Activated naive CD8-positive, alpha-beta T cell treated with anti-CD3 and anti-CD28 coated beads for 36 hours (primary cell): ENCODE measurements around the gene LUZP2. TPM values are rescaled to one million over a fixed set of nuclear protein-coding genes. Genes with fewer than 3 reads are reported as not detected.

ENCODE experiments used
- DNase-seq: peaks from one replicate; pipeline ENCODE4 v3.0.0; 2021
- H3K27ac Mint-ChIP-seq: one replicate; pipeline ENCODE4 v1.8.0; 2022; ENCODE audit warnings: mild to moderate bottlenecking, moderate library complexity, mixed read lengths
- H3K27me3 Mint-ChIP-seq: one replicate; pipeline ENCODE4 v1.8.0; 2022; ENCODE audit warnings: mild to moderate bottlenecking, mixed read lengths
- H3K36me3 Mint-ChIP-seq: one replicate; pipeline ENCODE4 v1.8.0; 2021; ENCODE audit warnings: mild to moderate bottlenecking, mixed read lengths
- H3K4me1 Mint-ChIP-seq: one replicate; pipeline ENCODE4 v1.8.0; 2021; ENCODE audit warnings: mixed read lengths
- H3K4me3 Mint-ChIP-seq: one replicate; pipeline ENCODE4 v1.8.0; 2022; ENCODE audit warnings: mild to moderate bottlenecking, moderate library complexity, mixed read lengths
- H3K9me3 Mint-ChIP-seq: one replicate; pipeline ENCODE4 v1.8.0; 2022; ENCODE audit warnings: mixed read lengths
- total RNA-seq, 2 experiments: library from RNA; stranded (reverse); gene quantifications; one replicate each; pipeline ENCODE4 v1.2.3, GENCODE V29; 2021

The LUZP2 gene
- total RNA-seq, 2 experiments from 2014 or later, result not detected

GRCh38 chr11:24516638-24517037 lies 19.8 kb downstream of the LUZP2 start:
- no peak for DNase-seq
- no peaks in the 10 kb centered on the region for H3K36me3 Mint-ChIP-seq
- no peaks in the 10 kb centered on the region for H3K4me1 Mint-ChIP-seq
- H3K27me3 Mint-ChIP-seq, result no peaks in the 10 kb centered on the region
- H3K4me3 Mint-ChIP-seq, result no peak overlapping the region
- H3K27ac Mint-ChIP-seq, result no peak overlapping the region
- H3K9me3 Mint-ChIP-seq, result peaks cover 2% of the 10 kb centered on the region

DNA sequence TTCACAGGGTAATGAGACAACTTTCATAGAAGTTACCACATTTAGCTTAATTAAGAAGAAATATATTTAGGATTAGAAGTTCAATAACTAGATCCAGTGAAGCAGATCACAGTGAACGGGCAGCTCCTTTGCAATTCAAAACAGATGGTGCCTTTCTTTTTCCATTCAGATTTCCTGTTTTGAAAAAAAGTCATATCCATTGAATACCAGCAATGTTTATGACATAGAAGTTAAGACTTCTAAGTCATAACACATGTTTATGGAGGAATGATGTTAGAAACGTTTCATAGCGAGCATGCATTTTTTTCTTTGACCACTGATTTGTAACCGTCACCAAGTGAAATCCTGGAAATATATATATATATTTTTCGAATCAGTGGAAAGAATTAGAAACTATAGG lies 24.7 kb downstream of the LUZP2 start:
- Mint-ChIP-seq H3K36me3 (no peaks in the 10 kb centered on the region), H3K27me3 (no peaks in the 10 kb centered on the region), H3K27ac (no peak overlapping the region), H3K9me3 (no peaks in the 10 kb centered on the region), H3K4me3 (no peak overlapping the region), H3K4me1 (no peaks in the 10 kb centered on the region)
- DNase-seq, result no peak

DNA sequence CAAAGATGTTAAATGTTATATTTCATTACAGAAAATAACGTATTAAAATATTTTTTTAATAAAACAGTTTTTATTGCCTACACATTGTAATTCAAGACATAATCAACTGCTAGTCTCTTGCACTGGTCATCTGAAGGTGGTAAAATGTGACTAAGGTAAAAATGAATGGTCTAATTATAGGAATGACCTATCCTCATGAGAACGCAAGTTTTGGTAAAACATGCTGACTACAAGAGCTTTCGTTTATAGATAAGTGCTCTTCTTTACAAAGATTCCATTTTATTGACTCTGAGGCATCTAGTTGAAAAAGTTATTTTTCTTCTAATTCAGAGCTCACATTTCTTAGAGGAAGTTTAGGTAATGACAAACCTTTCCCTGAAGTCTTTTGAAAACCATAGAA lies 27.3 kb downstream of the LUZP2 start:
- H3K4me3 Mint-ChIP-seq, result no peak overlapping the region
- peaks cover 2% of the 10 kb centered on the region for H3K9me3 Mint-ChIP-seq
- no peak for DNase-seq
- no peak overlapping the region for H3K27ac Mint-ChIP-seq
- H3K27me3 Mint-ChIP-seq, result no peaks in the 10 kb centered on the region
- no peaks in the 10 kb centered on the region for H3K36me3 Mint-ChIP-seq
- no peaks in the 10 kb centered on the region for H3K4me1 Mint-ChIP-seq

DNA sequence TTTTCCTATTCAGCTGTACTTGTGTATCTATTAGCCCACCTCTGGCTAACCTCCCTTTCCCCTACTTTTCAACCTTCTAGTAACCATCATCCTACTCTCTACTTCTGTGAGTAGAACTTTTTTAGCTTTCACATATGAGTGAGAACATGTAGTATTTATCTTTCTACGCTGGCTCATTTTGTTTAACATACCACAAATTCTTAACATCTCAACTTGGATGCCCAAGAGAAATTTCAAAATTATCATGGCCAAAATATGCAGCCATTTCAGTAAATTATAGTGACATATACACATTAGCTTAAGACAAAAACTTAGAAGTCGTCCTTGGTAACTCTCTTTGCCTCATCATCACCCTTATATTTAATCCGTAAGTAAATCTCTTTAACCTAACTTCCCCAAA lies 34.7 kb downstream of the LUZP2 start:
- no peaks in the 10 kb centered on the region for H3K36me3 Mint-ChIP-seq
- no peak for DNase-seq
- peaks cover 2% of the 10 kb centered on the region for H3K9me3 Mint-ChIP-seq
- no peak overlapping the region for H3K4me3 Mint-ChIP-seq
- H3K4me1 Mint-ChIP-seq, result no peaks in the 10 kb centered on the region
- no peaks in the 10 kb centered on the region for H3K27me3 Mint-ChIP-seq
- no peak overlapping the region for H3K27ac Mint-ChIP-seq

DNA sequence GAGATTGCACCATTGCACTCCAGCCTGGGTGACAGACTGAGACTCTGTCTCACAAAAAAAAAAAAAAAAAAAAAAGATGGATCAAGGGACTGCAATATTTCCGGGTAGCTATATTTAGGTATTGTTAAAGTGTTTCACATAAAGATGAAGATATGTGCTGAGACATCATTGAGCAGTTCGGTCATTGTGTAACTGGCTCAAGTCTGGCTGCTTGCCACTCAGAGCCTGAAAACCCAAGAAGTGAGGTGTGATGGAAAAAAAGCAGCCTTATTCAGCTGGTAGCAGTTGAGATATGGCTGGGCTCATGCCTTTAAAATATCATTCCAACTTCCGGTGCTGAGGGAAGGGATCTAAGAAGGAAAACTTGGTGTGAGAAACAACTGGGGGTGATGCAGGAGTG lies 46.9 kb downstream of the LUZP2 start:
- no peaks in the 10 kb centered on the region for H3K4me1 Mint-ChIP-seq
- no peak for DNase-seq
- no peak overlapping the region for H3K4me3 Mint-ChIP-seq
- H3K27ac Mint-ChIP-seq, result no peak overlapping the region
- H3K9me3 Mint-ChIP-seq, result peaks cover 10% of the 10 kb centered on the region
- H3K27me3 Mint-ChIP-seq, result no peaks in the 10 kb centered on the region
- no peaks in the 10 kb centered on the region for H3K36me3 Mint-ChIP-seq

GRCh38 chr11:24556693-24557092 lies 59.8 kb downstream of the LUZP2 start:
- Mint-ChIP-seq H3K27me3 (no peaks in the 10 kb centered on the region), H3K4me3 (no peak overlapping the region), H3K36me3 (no peaks in the 10 kb centered on the region), H3K9me3 (no peaks in the 10 kb centered on the region), H3K4me1 (no peaks in the 10 kb centered on the region), H3K27ac (no peak overlapping the region)
- no peak for DNase-seq

DNA sequence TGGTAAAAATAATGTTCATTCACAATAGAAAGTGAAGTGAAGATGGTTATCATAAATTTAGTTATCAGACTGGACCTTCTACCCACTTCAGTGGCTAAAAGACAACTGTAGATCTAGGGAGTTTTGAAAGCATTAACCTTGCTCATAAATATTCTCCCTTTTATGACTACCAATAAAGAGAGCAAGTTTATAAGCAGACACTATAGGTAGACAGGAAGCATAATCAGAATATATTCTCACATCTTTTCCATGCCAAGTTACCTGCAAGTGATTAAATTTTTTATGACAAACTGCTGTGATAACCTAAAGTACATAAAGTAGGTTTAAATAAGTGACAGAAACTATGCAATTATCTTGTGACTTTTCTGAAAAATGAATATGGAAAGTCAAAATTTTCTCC lies 62.5 kb downstream of the LUZP2 start:
- Mint-ChIP-seq H3K4me3 (no peak overlapping the region), H3K4me1 (no peaks in the 10 kb centered on the region), H3K27ac (no peak overlapping the region), H3K36me3 (no peaks in the 10 kb centered on the region), H3K27me3 (no peaks in the 10 kb centered on the region), H3K9me3 (no peaks in the 10 kb centered on the region)
- no peak for DNase-seq

DNA sequence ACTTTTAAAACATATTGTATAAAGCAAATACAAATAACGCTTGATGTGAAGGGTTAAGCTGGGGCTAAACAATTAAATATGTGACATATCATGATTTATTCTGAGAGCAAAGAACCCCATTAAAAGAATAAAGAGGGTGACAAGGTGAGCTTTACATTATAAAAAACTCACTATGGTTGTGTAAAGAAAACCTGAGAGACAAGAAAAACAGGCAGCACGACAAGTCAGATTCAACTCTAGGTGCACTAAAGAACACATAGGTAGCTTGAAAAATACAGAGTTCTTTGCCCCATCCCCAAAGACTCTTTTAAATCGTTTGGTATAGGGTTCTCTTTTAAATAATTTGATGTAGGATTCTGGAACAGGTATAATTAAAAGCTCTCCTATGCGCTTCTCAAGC lies 63.5 kb downstream of the LUZP2 start:
- no peaks in the 10 kb centered on the region for H3K27me3 Mint-ChIP-seq
- no peaks in the 10 kb centered on the region for H3K4me1 Mint-ChIP-seq
- H3K4me3 Mint-ChIP-seq, result no peak overlapping the region
- no peaks in the 10 kb centered on the region for H3K36me3 Mint-ChIP-seq
- DNase-seq, result no peak
- H3K27ac Mint-ChIP-seq, result no peak overlapping the region
- no peaks in the 10 kb centered on the region for H3K9me3 Mint-ChIP-seq

- DNase-seq, result no peak
- Mint-ChIP-seq H3K36me3 (no peaks in the 10 kb centered on the region), H3K4me3 (no peak overlapping the region), H3K4me1 (peaks cover 2% of the 10 kb centered on the region), H3K27me3 (no peaks in the 10 kb centered on the region), H3K27ac (no peak overlapping the region), H3K9me3 (no peaks in the 10 kb centered on the region)
Observed at GRCh38 chr11:24567380-24567779, 70.5 kb downstream of the LUZP2 start.

GRCh38 chr11:24572376-24572775 lies 75.5 kb downstream of the LUZP2 start:
- Mint-ChIP-seq H3K27ac (no peak overlapping the region), H3K9me3 (peaks cover 1% of the 10 kb centered on the region), H3K36me3 (no peaks in the 10 kb centered on the region), H3K4me1 (peaks cover under 1% of the 10 kb centered on the region), H3K4me3 (no peak overlapping the region), H3K27me3 (no peaks in the 10 kb centered on the region)
- DNase-seq, result no peak

DNA sequence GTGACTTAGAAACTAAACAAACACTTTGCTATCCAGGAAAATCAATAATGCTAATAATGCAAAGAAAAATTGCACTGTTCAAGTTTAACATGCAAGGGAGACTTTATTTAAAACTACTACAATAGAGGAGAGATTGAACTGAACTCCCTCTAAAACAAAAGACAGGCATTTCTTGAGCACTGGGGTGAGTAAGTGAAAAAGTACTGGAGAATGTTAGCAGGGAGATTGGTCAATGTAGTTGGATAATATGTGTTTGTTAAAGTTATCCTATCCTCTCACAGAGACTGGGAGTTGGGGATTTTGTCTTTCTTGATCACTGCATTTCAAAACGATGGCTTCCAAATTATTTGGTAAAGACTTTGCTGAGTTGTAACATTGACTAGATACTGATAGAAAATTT lies 77.6 kb downstream of the LUZP2 start:
- Mint-ChIP-seq H3K4me3 (no peak overlapping the region), H3K27ac (no peak overlapping the region), H3K27me3 (no peaks in the 10 kb centered on the region), H3K4me1 (no peaks in the 10 kb centered on the region), H3K9me3 (peaks cover 1% of the 10 kb centered on the region), H3K36me3 (no peaks in the 10 kb centered on the region)
- DNase-seq, result no peak

- Mint-ChIP-seq H3K4me1 (no peaks in the 10 kb centered on the region), H3K27me3 (no peaks in the 10 kb centered on the region), H3K4me3 (no peak overlapping the region), H3K27ac (no peak overlapping the region), H3K9me3 (peaks cover 1% of the 10 kb centered on the region), H3K36me3 (no peaks in the 10 kb centered on the region)
- DNase-seq, result no peak
Observed at GRCh38 chr11:24575392-24575791, 78.5 kb downstream of the LUZP2 start.

GRCh38 chr11:24585192-24585591 lies 88.3 kb downstream of the LUZP2 start:
- DNase-seq, result no peak
- Mint-ChIP-seq H3K4me1 (no peaks in the 10 kb centered on the region), H3K36me3 (no peaks in the 10 kb centered on the region), H3K27me3 (no peaks in the 10 kb centered on the region), H3K4me3 (no peak overlapping the region), H3K9me3 (peaks cover 3% of the 10 kb centered on the region), H3K27ac (no peak overlapping the region)

GRCh38 chr11:24587635-24588034 lies 90.8 kb downstream of the LUZP2 start:
- no peaks in the 10 kb centered on the region for H3K4me1 Mint-ChIP-seq
- H3K36me3 Mint-ChIP-seq, result no peaks in the 10 kb centered on the region
- no peak overlapping the region for H3K4me3 Mint-ChIP-seq
- no peak for DNase-seq
- no peak overlapping the region for H3K27ac Mint-ChIP-seq
- H3K27me3 Mint-ChIP-seq, result no peaks in the 10 kb centered on the region
- peaks cover under 1% of the 10 kb centered on the region for H3K9me3 Mint-ChIP-seq

GRCh38 chr11:24588081-24588480 lies 91.2 kb downstream of the LUZP2 start:
- DNase-seq, result no peak
- Mint-ChIP-seq H3K27ac (no peak overlapping the region), H3K9me3 (no peaks in the 10 kb centered on the region), H3K27me3 (no peaks in the 10 kb centered on the region), H3K36me3 (no peaks in the 10 kb centered on the region), H3K4me1 (no peaks in the 10 kb centered on the region), H3K4me3 (no peak overlapping the region)

DNA sequence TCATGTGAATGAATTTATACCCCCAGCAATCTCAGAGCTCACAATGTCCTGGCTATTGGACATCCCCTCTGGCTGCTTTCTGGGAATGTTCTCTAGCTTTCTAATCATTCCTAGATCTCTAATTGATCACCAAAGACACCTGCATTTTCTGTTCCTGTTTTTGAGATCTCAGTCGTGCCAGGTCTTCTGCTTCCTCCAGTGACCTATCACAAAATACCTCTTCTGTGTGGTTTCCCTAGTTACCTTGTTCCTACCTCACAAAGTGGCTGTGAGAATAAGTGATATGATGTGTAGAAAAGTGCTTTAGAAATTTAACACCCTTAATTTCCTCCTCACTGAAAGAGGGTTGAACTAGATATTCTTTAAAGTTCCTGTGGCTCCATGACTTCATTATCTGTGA lies 92.2 kb downstream of the LUZP2 start:
- Mint-ChIP-seq H3K36me3 (no peaks in the 10 kb centered on the region), H3K9me3 (no peaks in the 10 kb centered on the region), H3K4me3 (no peak overlapping the region), H3K27me3 (no peaks in the 10 kb centered on the region), H3K27ac (no peak overlapping the region), H3K4me1 (no peaks in the 10 kb centered on the region)
- no peak for DNase-seq

DNA sequence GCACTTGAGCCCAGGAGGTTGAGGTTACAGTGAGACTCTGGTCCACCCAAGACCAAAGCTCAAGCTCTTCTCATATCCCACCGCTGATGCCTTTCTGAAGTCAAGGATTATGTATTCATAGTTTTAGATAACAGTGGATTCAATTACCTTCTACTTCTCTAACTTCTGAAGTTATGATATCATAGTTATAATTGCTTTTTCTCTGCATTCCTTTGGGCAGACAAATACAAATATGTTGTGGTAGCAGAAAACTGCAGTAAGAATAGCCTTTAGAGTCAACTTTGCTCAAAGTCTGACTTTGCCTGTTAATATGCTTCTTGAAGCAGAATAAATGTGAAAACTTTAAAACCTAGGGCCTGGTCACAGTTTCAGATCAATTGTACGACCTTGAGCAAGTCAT lies 94.4 kb downstream of the LUZP2 start:
- H3K27ac Mint-ChIP-seq, result no peak overlapping the region
- no peak overlapping the region for H3K4me3 Mint-ChIP-seq
- H3K4me1 Mint-ChIP-seq, result no peaks in the 10 kb centered on the region
- no peak for DNase-seq
- no peaks in the 10 kb centered on the region for H3K27me3 Mint-ChIP-seq
- no peaks in the 10 kb centered on the region for H3K9me3 Mint-ChIP-seq
- no peaks in the 10 kb centered on the region for H3K36me3 Mint-ChIP-seq
